ENCODE measurements around the gene OST4.

GRCh38 chr2:27087823-27088410, 16.5 kb upstream of the OST4 start:
- TF ChIP-seq CTCF (IDR thresholded peaks at IDR 0.05; ENCODE audit: low read depth, low read length, poor library complexity, severe bottlenecking) (no peak), EZH2phosphoT487 (IDR thresholded peaks at IDR 0.05; ENCODE audit: borderline replicate concordance, low read length) (no peak)

Data from DOHH2 (cell line).